GM21619 (cell line): ENCODE measurements around the gene RABGEF1.
"Not testable (repeated sequence)": the region's sequence is repeated elsewhere in the genome, so short reads cannot be mapped to it uniquely, and the experiment has no call there.

ENCODE experiments used
- ATAC-seq: cut with Tn5 transposase; IDR thresholded peaks from one replicate; pipeline ENCODE4 v1.9.1; 2021; ENCODE audit not compliant: unreplicated experiment

The RABGEF1 gene

DNA sequence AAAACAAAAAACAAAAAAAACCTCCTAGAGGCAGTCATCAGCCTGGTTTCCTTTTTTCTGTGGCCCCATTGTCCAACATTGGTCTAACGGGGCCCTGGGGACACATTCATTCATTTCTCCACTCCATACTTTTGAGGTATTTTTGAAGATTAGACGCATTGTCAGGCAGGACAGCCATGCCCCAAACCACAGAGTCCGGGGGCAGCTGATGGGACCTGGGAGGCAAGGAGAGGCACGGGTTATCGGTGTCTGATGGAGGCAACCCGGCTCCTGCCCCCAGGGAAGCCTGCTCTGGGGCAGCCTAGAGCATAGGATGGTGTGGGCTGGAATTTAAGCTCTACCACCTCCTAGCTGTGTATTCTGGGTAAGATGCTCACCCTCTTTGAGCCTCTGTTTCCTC is 6.5 kb upstream of the RABGEF1 start:
- no peak for ATAC-seq

DNA sequence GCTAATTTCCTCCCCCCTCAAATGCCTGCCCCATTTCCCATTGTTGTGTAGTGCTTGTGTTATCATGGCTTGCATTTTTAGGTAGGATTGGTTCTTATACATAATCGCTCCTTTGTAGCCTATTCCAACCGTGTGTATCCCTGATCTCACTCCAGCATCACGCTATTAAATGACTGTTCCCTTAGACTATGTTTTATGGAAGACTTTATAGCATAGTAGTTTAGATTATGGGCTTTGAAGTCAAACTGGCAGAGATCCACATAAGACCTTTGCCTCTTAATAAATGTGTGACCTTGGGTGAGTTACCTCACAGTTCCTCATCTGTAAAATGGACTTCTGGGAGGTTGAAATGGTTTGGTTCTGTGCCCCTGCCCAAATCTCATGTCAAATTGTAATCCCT is 5.4 kb upstream of the RABGEF1 start:
- ATAC-seq, result no peak

DNA sequence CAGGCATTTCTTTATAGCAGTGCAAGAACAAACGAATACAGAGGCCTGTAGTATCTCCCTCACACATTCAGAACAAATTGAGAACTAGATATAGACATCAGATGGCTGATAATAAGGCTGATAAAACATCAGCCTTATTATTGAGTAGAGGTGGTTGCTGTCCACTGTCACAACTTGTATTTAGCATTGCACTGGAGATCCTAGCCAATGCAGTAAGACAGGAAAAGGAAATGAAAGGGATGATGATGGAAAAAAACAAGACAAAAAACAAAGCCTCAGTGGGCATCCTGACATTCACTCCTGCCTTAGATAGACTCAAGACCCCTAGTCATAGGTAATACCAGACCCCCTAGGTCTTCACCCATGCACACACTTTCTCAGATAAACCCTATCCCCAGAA is 4.7 kb upstream of the RABGEF1 start:
- no peak for ATAC-seq

DNA sequence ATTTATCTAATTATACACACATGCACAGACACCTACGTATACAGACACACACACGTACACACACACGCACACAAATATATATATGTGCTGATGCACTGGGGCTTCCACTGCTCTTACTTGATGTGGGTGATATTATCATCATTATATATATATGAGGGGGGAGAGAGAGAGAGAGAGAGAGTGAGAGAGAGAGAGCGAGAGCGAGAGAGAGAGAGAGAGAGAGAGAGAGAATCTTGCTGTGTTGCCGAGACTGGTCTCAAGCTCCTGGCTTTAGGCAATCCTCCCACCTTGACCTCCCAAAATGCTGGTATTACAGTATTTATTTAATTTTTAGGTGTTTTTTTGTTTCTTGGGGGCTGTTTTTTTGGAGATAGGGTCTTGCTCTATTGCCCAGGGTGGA is 3.6 kb upstream of the RABGEF1 start:
- ATAC-seq, result no peak

DNA sequence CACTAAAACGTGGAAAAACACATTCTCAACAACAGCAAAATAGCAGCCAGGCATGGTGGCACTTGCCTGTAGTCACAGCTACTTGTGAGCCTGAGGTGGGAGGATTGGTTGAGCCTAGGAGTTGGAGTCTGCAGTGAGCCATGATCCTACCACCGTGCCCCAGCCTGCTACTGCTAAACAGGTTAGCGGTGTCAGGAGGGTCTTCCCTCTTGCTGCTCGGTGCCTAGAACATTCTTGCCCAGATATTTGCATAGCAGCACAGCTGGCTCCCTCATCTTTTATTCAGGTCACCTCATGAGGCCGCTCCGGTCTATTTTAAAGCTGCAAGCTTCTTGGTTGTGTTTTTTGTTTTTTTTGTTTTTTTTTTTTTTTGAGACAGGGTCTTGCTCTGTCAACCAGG is 2.9 kb upstream of the RABGEF1 start:
- ATAC-seq, result no peak

DNA sequence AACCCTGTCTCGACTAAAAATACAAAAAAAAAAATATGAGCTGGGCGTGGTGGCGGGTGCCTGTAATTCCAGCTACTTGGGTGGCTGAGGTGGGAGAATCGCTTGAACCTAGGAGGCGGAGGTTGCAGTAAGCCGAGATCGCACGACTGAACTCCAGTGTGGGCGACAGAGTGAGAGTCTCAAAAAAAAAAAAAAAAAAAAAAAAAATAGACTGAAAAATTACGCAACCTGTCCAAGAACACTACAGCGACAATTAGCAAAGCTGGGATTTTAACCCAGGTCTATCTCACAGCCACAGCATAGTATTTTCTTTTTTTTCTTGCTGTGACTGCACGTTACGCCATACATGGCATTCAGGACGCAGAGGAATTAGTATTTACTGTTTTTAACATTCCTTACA is 1.1 kb upstream of the RABGEF1 start:
- ATAC-seq, result no peak

DNA sequence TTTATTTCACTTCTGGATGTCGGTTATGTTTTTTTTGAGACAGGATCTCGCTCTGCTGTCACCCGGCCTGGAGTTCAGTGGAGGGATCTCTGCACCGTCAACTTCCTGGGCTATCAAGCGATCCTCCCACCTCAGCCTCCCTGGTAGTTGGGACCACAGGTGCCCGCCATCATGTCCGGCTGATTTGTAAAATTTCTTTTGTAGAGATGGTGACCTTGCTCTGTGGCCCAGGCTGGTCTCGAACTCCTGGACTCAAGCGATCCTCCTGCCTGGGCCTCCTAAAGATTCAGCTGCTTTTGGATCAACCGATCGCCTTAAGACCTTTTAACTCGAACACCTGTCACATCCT is 606 bp upstream of the RABGEF1 start:
- no peak for ATAC-seq

DNA sequence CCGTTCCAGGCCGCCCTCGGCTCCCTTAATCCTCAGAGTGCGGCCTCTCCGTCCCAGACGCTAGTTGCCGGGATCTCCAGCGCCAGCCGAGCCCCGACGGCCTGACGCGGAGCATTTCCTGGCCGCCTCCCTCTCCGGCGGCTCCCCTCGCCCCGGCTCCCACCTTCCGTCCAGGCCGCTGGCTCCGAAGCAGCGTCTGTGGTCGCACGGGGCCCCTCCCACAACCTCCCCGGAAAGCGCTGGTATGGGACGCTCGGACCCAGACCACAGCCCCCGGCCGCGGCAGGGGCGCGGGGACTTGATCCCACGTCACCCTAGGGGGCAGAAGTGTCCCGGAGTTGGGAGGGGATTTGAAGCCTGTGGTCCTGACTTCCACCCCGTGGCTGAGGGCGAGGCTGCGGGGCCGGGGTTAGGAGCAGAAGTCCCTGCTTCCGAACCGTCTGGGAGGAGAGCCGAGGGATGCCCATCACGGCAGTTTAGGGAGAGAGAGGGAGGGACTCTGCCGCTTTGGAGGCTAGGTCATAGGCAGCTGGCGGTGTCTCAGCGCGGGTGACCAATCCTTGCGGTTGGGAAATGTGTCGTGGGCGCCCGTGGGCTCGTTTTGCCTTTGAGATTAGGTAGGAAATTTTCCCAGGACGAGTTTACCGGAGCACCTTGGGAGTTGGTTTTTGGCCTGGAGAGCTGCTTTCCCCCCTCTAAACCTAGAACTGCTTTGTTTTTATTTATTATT is 612 bp downstream of the RABGEF1 start:
- peak; percentile 39 for ATAC-seq

DNA sequence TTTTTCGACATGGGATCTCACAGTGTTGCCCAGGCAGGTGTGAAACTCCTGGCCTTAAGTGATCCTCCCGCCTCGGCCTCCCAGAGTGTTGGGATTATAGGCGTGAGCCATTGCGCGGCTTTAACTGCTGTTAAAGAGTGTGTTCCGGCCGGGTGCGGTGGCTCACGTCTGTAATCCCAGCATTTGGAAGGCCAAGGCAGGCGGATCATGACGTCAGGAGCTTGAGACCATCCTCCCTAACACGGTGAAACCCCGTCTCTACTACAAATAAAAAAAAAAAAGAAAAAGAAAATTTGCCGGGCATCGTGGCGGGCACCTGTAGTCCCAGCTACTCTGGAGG is 1.1 kb downstream of the RABGEF1 start:
- no peak for ATAC-seq

DNA sequence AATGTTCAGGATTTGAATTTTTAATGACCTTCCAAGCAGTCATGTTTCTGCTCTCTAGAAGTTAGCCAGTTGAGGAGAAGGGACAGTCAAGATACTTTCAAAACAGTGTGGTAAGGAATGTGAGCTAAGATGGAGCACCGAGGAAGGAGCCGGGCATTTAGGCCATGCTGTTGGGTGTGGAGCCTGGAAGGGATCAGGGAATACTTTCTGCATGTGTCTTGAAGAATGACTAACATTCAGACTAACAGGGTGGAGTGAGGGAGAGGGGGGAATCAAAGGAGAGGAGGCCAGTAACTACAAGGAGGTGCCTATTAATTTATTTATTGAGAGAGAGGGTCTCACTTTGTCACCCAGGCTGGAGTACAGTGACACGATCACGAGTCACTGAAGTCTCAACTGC is 1.8 kb downstream of the RABGEF1 start:
- not testable (repeated sequence) for ATAC-seq

DNA sequence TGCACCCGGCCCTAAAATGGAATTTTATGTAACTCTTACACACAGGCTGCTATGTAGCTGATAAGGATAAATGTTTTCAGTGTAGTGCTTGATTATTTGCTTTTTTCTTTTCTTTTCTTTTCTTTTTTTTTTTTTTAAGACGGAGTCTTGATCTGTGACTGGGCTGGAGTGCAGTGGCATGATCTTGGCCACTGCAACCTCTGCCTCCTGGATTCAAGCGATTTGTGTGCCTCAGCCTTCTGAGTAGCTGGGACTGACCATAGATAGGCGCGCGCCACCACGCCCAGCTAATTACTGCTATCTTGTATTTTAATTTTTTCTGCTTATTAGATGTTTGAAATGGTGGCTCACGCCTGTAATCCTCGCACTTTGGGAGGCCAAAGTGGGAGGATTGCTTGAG is 3.4 kb downstream of the RABGEF1 start:
- ATAC-seq, result no peak

DNA sequence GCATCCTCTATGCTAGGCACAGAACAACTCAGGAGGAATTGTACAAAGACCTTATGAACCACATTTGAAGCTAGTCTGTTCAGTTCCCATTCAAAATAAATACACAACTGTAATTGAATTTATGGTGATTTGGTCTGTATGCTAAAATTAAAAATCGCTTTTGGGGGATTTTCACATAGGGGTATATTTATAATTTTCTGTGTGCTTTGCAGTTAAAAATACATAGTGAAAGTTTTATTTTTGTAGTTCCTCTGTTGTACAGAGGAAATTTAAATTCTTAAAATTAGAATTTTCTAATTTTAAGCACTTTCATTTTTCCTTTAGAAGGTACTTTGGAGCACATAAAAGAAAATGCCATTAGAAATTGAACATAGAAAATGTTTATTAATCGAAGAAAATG is 6.9 kb downstream of the RABGEF1 start:
- ATAC-seq, result no peak

DNA sequence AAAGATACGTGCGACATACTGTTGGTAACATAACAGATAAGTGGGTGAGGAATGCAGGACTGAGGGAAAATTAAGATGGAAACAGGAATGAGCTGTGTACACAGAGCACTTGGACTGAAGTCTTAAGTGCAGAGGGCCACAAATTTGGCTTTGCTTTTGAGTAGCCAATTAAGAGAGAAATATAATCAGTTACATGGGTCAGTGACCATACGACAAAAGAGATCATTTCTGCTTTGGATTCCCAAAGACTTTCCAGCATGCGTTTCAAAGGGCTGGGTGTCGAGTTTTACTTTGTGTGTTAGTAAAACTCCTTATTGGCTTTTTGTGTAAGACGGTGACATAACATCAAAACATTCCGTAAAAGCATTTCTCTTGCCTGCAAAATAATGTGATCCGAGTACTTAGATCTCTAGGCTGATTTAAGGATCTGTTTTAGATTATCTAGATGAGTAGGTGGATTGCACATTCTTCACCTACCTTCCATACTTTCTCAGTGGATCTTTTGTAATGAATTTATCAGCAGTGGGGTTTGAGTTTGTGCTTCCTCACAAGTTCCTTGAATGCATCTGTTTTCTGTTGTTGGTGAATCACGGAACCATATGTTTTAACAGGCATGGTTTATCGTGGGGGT is 7.5 kb downstream of the RABGEF1 start:
- ATAC-seq, result no peak

DNA sequence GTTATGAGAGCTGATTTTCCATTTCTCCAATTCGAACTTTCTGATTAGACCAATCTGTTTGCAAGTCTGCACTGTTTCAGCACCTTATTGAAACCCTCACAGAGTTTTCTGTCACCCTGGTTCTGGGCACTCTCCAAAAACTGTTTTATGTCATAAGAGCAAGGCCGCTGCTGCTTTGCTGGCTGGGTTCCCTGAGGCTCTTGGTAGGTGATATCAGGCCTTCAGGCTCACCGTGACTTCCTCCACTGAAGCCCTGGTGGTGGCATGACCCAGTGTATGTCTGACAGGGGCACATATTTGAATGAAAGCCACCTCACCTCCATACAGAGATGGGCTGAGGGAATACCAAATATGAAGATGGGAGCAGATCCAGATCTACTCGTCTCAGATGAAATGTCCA is 8.3 kb downstream of the RABGEF1 start:
- ATAC-seq, result no peak

DNA sequence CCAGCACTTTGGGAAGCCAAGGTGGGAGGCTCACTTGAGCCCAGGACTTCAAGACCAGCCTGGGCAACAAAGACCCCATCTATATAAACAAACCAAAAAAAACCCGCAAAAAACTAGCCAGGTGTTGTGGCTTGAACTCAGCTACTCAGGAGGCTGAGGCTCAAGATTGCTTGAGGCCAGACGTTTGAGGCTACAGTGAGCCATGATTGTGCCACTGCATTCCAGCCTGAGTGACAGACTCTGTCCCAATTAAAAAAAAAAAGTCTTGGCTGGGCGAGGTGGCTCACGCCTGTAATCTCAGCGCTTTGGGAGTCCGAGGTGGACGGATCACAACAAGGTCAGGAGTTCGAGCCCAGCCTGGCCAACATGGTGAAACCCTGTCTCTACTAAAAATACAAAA is 11.4 kb downstream of the RABGEF1 start:
- no peak for ATAC-seq

DNA sequence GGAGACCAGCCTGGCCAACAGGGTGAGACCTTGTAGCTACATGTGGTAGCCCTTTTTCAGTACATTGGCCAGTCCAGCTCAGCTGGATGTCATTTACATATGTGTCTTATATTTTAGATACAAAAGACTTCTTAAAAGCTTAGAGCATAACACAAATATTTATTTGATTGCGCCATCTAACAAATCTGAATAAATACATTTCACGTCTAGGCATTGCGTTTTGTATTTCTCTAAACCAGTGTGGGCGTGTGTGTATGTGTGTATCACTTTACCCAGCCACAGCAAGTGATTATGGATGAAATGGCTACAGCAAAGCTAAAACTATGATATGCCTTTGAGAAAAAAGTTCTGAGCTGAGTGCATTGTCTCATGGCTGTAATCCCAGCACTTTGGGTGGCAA is 14.0 kb downstream of the RABGEF1 start:
- no peak for ATAC-seq

DNA sequence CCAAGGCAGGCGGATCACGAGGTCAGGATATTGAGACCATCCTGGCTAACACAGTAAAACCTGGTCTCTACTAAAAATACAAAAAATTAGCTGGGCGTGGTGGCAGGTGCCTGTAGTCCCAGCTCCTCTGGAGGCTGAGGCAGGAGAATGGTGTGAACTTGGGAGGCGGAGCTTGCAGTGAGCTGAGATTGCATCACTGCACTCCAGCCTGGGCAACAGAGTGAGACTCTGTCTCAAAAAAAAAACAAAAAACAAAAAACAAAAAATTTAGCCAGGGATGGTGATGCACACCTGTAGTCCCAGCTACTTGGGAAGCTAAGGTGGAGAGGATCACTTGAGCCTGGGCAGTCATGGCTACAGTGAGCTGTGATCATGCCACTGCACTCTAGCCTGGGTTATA is 14.5 kb downstream of the RABGEF1 start:
- not testable (repeated sequence) for ATAC-seq

DNA sequence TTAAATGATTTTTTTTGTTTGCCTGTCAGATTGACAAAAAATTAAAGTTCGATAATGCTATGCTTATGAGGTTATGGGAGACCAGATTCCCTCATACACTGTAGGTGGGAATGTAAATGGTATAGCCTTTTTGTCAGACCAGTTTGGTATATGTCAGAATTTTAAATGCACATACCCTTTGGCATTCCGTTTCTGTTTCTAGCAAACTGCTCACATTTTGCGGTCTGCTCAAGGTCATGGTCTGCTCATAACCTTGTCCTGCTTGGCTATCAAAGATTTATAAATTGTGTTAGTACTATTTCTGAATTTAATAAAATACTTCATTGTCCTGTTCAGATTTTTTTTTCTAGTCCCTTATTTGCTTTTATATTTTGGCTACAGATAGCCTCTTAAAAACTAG is 15.7 kb downstream of the RABGEF1 start:
- ATAC-seq, result not testable (repeated sequence)

DNA sequence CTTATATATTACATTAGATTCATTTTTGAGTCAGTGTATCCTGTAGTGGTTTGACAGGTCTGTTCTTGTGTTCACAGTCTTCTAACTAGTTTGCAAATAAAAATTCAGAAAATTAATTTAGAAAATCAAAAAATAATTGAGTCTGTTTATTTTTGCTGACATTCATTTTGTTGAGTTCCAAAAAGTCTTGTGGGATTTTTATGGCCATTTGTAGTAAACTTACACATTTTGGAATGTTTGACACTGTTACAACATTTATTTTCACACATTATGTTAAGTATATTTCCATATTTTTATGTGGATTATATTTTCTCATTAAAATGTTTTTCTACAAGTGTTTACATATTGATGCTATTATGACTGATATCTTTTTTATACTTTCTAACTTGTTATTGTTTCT is 16.4 kb downstream of the RABGEF1 start:
- ATAC-seq, result no peak

DNA sequence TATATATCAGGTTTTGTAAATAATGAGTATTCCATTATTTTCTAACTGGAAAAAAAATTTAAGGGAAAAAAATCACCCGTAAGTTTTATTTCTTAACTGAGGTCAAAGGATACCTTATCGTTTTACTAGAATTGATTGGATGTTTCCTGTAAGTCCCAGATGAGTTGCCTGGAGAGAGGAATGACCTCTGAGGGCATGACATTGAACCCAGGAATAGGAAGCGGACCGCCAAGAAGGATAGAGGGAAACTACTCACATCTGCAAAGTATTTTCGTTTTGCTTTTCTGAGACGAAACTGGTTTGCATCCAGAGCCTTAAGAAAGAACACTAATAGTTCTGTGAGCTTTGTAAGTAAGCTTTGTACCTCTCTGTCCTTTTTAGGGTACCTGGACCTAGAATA is 17.4 kb downstream of the RABGEF1 start:
- no peak for ATAC-seq

DNA sequence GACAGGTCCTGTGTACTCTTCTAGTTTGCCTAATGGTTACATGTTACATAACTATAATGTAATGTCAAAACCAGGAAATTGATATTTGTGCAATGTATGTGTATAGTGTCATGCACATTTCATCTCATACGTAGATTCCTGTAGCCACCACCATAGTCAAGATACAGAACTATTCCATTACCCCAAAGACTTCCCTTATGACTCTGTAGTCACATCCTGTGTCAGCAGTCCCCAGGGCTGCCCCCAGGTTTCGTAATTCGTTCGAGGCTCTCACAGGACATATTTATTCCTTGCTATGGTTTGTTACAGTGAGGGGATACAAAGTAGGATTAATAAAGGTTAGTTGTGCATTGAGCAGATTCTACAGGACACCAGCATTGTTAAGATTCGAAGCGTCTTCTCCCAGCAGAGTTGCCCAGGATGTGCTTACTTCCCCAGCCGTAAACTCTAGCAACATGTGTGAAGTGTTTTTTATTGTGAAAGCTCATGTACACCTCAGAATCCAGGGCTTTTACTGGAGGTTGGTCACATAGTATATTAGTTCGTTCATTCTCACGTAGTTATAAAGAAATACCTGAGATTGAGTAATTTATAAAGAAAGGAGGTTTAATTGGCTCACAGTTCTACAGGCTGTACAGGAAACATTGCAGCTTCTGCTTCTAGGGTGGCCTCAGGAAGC is 18.6 kb downstream of the RABGEF1 start:
- ATAC-seq, result peak; percentile 95

DNA sequence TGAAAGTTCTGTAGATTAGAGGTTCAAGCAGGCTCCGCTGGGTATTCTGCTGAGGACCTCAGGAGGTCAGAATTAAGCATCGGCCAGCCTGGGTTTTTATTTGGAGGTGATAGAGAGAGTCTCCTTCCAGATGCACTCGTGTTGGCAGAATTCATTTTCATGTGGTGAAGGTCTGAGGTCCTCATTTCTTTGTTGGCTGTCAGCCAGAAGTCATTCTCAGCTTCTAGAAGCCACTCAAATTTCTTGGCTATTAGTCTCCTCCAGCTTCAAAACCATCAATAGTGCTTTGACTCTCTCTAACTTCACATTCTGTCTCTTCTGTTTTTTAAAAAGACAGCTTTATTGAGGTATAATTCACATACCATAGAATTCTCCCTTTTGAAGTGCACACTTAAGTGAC is 22.6 kb downstream of the RABGEF1 start:
- not testable (repeated sequence) for ATAC-seq
